ENCODE results near the gene MYO1C. TPM values are rescaled to one million over a fixed set of nuclear protein-coding genes. Genes with fewer than 3 reads are reported as not detected.

Gene MYO1C
- total RNA-seq, 4 donors from 2014 or later = 24.8 to 76.6 (median 58.6) TPM

GRCh38 chr17:1504866-1505265 is 12.4 kb upstream of the MYO1C start:
- peaks cover 0 to 49% of the 10 kb centered on the region in 2 donors for H3K36me3 ChIP-seq
- no peak overlapping the region for H3K4me3 ChIP-seq
- H3K27ac ChIP-seq = no peak overlapping the region
- intact Hi-C loops (cut with DNase I; ENCODE audit: low total_unique reads) = no loop called here
- no peaks in the 10 kb centered on the region for H3K27me3 ChIP-seq
- ATAC-seq (no peak), DNase-seq (no peak)
- TF ChIP-seq CTCF (IDR thresholded peaks at IDR 0.05 in 4 of 5, conservative IDR thresholded peaks at IDR 0.05 in 1 of 5) (no peak), POLR2A (IDR thresholded peaks at IDR 0.05) (no peak)
- peaks cover 0 to 6% of the 10 kb centered on the region in 2 donors for H3K4me1 ChIP-seq
- in situ Hi-C loops (cut with MboI; ENCODE audit: low sequenced_read_pairs in 4 of 4) = loop anchor here in 2 of 4 donors (25.0 kb wide), 2 partner anchors 143 to 243 kb away; partner anchors contain the start of gene BHLHA9 (in 1 of the 2)
- no peaks in the 10 kb centered on the region for H3K9me3 ChIP-seq

- intact Hi-C loops (cut with DNase I; ENCODE audit: low total_unique reads) = no loop called here
- Histone ChIP-seq H3K36me3 (peaks cover 0 to 42% of the 10 kb centered on the region in 2 donors), H3K9me3 (no peaks in the 10 kb centered on the region), H3K4me3 (no peak overlapping the region), H3K27me3 (no peaks in the 10 kb centered on the region), H3K27ac (no peak overlapping the region), H3K4me1 (peaks cover 0 to 4% of the 10 kb centered on the region in 2 donors)
- TF ChIP-seq POLR2A (IDR thresholded peaks at IDR 0.05) = no peak
- no peak for TF ChIP-seq CTCF (IDR thresholded peaks at IDR 0.05 in 4 of 5, conservative IDR thresholded peaks at IDR 0.05 in 1 of 5)
- in situ Hi-C loops (cut with MboI; ENCODE audit: low sequenced_read_pairs in 4 of 4) = loop anchor here in 2 of 4 donors (25.0 kb wide), 2 partner anchors 141 to 241 kb away; partner anchors contain the start of gene BHLHA9 (in 1 of the 2)
- ATAC-seq (no peak), DNase-seq (no peak)
Observed at GRCh38 chr17:1503699-1504098, 11.2 kb upstream of the MYO1C start.

GRCh38 chr17:1498869-1499268 is 6.4 kb upstream of the MYO1C start:
- Histone ChIP-seq H3K4me3 (no peak overlapping the region), H3K27me3 (no peaks in the 10 kb centered on the region), H3K36me3 (peaks cover 0 to 34% of the 10 kb centered on the region in 2 donors), H3K27ac (no peak overlapping the region), H3K9me3 (no peaks in the 10 kb centered on the region), H3K4me1 (peaks cover 23 to 24% of the 10 kb centered on the region in 2 donors)
- DNase-seq (no peak), ATAC-seq (no peak)
- TF ChIP-seq CTCF (IDR thresholded peaks at IDR 0.05 in 4 of 5, conservative IDR thresholded peaks at IDR 0.05 in 1 of 5) (no peak), POLR2A (IDR thresholded peaks at IDR 0.05) (no peak)
- intact Hi-C loops (cut with DNase I; ENCODE audit: low total_unique reads) (loop anchor here (5.0 kb wide), 1 partner anchor 132 kb away; no protein-coding TSS in a partner anchor), in situ Hi-C loops (cut with MboI; ENCODE audit: low sequenced_read_pairs in 4 of 4) (no loop called here)

- no peaks in the 10 kb centered on the region for H3K9me3 ChIP-seq
- in situ Hi-C loops (cut with MboI; ENCODE audit: low sequenced_read_pairs in 4 of 4) (no loop called here), intact Hi-C loops (cut with DNase I; ENCODE audit: low total_unique reads) (loop anchor here (5.0 kb wide), 1 partner anchor 131 kb away; no protein-coding TSS in a partner anchor)
- TF ChIP-seq CTCF (IDR thresholded peaks at IDR 0.05 in 4 of 5, conservative IDR thresholded peaks at IDR 0.05 in 1 of 5) = no peak
- no peak for TF ChIP-seq POLR2A (IDR thresholded peaks at IDR 0.05)
- no peak overlapping the region for H3K27ac ChIP-seq
- ATAC-seq (no peak), DNase-seq (no peak)
- no peak overlapping the region for H3K4me3 ChIP-seq
- H3K27me3 ChIP-seq = no peaks in the 10 kb centered on the region
- H3K4me1 ChIP-seq = peaks cover 27 to 30% of the 10 kb centered on the region in 2 donors
- peaks cover 0 to 34% of the 10 kb centered on the region in 2 donors for H3K36me3 ChIP-seq
Observed at GRCh38 chr17:1498233-1498632, 5.7 kb upstream of the MYO1C start.

GRCh38 chr17:1497831-1498230 is 5.3 kb upstream of the MYO1C start:
- H3K36me3 ChIP-seq = peaks cover 0 to 32% of the 10 kb centered on the region in 2 donors
- no peak overlapping the region for H3K27ac ChIP-seq
- DNase-seq (no peak), ATAC-seq (no peak)
- intact Hi-C loops (cut with DNase I; ENCODE audit: low total_unique reads) = loop anchor here (5.0 kb wide), 1 partner anchor 131 kb away; no protein-coding TSS in a partner anchor
- H3K9me3 ChIP-seq = no peaks in the 10 kb centered on the region
- no peak for TF ChIP-seq POLR2A (IDR thresholded peaks at IDR 0.05)
- no peak for TF ChIP-seq CTCF (IDR thresholded peaks at IDR 0.05 in 4 of 5, conservative IDR thresholded peaks at IDR 0.05 in 1 of 5)
- H3K27me3 ChIP-seq = no peaks in the 10 kb centered on the region
- H3K4me1 ChIP-seq = peaks cover 31 to 34% of the 10 kb centered on the region in 2 donors
- H3K4me3 ChIP-seq = no peak overlapping the region
- in situ Hi-C loops (cut with MboI; ENCODE audit: low sequenced_read_pairs in 4 of 4) = no loop called here

Measured in gastrocnemius medialis (tissue), 4 donors.